PC-3 (cell line): ENCODE results near the gene ZNF148. TPM values are rescaled to one million over a fixed set of nuclear protein-coding genes. Genes with fewer than 3 reads are reported as not detected.

Experiments used
- ATAC-seq: fragments of 200-7000 bp; cut with Tn5 transposase; 2 replicates; pipeline ENCODE4 v1.9.1; 2020; ENCODE audit warnings: mild to moderate bottlenecking, moderate library complexity
- BruUV-seq: library from RNA; stranded (reverse); fragments of 400-500 nt; replicated peaks from 2 replicates; lab custom pipeline; 2021; lab: Mats Ljungman, UMichigan
- CTCF ChIA-PET: fragments of 300-600 bp; sonication (Branson Sonifier 250); formaldehyde crosslinking; loops from one replicate; lab custom pipeline; 2022; ENCODE audit warnings: antibody characterized with exemption; lab: Charles Lee
- POLR2A ChIA-PET: fragments of 300-600 bp; sonication (Branson Sonifier 250); formaldehyde crosslinking; loops from one replicate; lab custom pipeline; 2022; ENCODE audit warnings: antibody characterized with exemption; ENCODE audit not compliant: unreplicated experiment; lab: Charles Lee
- DNase-seq: peaks from one replicate; pipeline ENCODE4 v3.0.0-alpha.2; 2015
- H2AFZ ChIP-seq: fragments of 300-600 bp; sonication (generic); 2 replicates; pipeline ENCODE4 v1.6.0; 2016; ENCODE audit warnings: antibody characterized with exemption, low read length
- H3F3A ChIP-seq: fragments of 300-600 bp; sonication (generic); one replicate; pipeline ENCODE4 v1.6.0; 2017; ENCODE audit warnings: antibody characterized with exemption, low read length, control low read depth, mild to moderate bottlenecking; ENCODE audit not compliant: unreplicated experiment
- H3K27ac ChIP-seq: fragments of 300-600 bp; sonication (generic); 2 replicates; pipeline ENCODE4 v1.5.1; 2016; ENCODE audit warnings: mild to moderate bottlenecking, low read length
- H3K27me3 ChIP-seq: fragments of 300-600 bp; sonication (generic); 2 replicates; pipeline ENCODE4 v1.6.1; 2016; ENCODE audit warnings: low read length, mixed read lengths
- H3K36me3 ChIP-seq: fragments of 300-600 bp; sonication (generic); 2 replicates; pipeline ENCODE4 v1.6.1; 2016; ENCODE audit warnings: low read depth, mixed run types, low read length, mixed read lengths
- H3K4me1 ChIP-seq: fragments of 300-600 bp; sonication (generic); 2 replicates; pipeline ENCODE4 v1.5.1; 2016; ENCODE audit warnings: low read length; ENCODE audit not compliant: insufficient read depth
- H3K4me2 ChIP-seq: fragments of 300-600 bp; sonication (generic); 2 replicates; pipeline ENCODE4 v1.6.0; 2016; ENCODE audit warnings: low read length
- H3K4me3 ChIP-seq: fragments of 300-600 bp; sonication (generic); 2 replicates; pipeline ENCODE4 v1.5.1; 2016; ENCODE audit warnings: mild to moderate bottlenecking, low read length, mixed read lengths
- H3K79me2 ChIP-seq: fragments of 300-600 bp; sonication (generic); 2 replicates; pipeline ENCODE4 v1.6.1; 2017; ENCODE audit warnings: low read length, mixed read lengths
- H3K9ac ChIP-seq: fragments of 300-600 bp; sonication (generic); 2 replicates; pipeline ENCODE4 v1.6.0; 2016; ENCODE audit warnings: mild to moderate bottlenecking, low read length
- H3K9me2 ChIP-seq: fragments of 300-600 bp; sonication (generic); replicated peaks from 2 replicates; pipeline ENCODE4 v1.6.1; 2016; ENCODE audit warnings: mixed run types, low read length, mixed read lengths
- H3K9me3 ChIP-seq: fragments of 300-600 bp; sonication (generic); 2 replicates; pipeline ENCODE4 v1.6.1; 2016; ENCODE audit warnings: low read length, mixed read lengths
- H4K20me1 ChIP-seq: fragments of 300-600 bp; sonication (generic); 2 replicates; pipeline ENCODE4 v1.6.1; 2016; ENCODE audit warnings: low read length, mixed read lengths
- CTCF ChIP-seq: fragments of 300-600 bp; sonication (generic); conservative IDR thresholded peaks from 2 replicates; pipeline ENCODE4 v1.5.1; 2017; ENCODE audit warnings: antibody characterized with exemption, low read depth, mild to moderate bottlenecking, low read length
- EZH2 ChIP-seq: fragments of 300-600 bp; sonication (generic); IDR thresholded peaks from one replicate; pipeline ENCODE4 v1.6.1; 2017; ENCODE audit warnings: antibody characterized with exemption, mild to moderate bottlenecking, low read length; ENCODE audit not compliant: unreplicated experiment
- EZH2phosphoT487 ChIP-seq: fragments of 300-600 bp; sonication (generic); IDR thresholded peaks from 2 replicates; pipeline ENCODE4 v1.6.1; 2018; ENCODE audit warnings: mild to moderate bottlenecking, antibody characterized with exemption, low read length, borderline replicate concordance
- intact Hi-C: fragments of 100-400 bp; cut with micrococcal nuclease; formaldehyde crosslinking; loops from 2 replicates; pipeline ENCODE4 v1.9.0; 2023
- total RNA-seq: library from RNA; depleted of rRNA; stranded (reverse); fragments of >200 nt; gene quantifications from 2 replicates; pipeline ENCODE4 v1.2.3, GENCODE V29; 2014

The ZNF148 gene
- total RNA-seq, 1 experiment from 2014 or later, result 18.1 TPM

- no peaks in the 10 kb centered on the region for H3F3A ChIP-seq
- H3K9me3 ChIP-seq, result no peaks in the 10 kb centered on the region
- H2AFZ ChIP-seq, result no peak overlapping the region
- no peaks in the 10 kb centered on the region for H3K27me3 ChIP-seq
- no peak for TF ChIP-seq EZH2
- TF ChIP-seq EZH2phosphoT487, result no peak
- TF ChIP-seq CTCF, result no peak
- no peaks in the 10 kb centered on the region for H3K9me2 ChIP-seq
- DNase-seq (no peak), ATAC-seq (no peak)
- H3K9ac ChIP-seq, result no peak overlapping the region
- no peaks in the 10 kb centered on the region for H3K36me3 ChIP-seq
- H3K79me2 ChIP-seq, result no peaks in the 10 kb centered on the region
- CTCF ChIA-PET, result no interaction called here
- POLR2A ChIA-PET, result interaction anchor here (0.6 kb wide), 1 partner anchor 58 kb away, joined by 4 read pairs; no protein-coding TSS in a partner anchor
- no peak overlapping the region for H3K27ac ChIP-seq
- no peaks in the 10 kb centered on the region for H3K4me1 ChIP-seq
- no TSS peak for BruUV-seq
- intact Hi-C loops, result no loop called here
- no peaks in the 10 kb centered on the region for H4K20me1 ChIP-seq
- H3K4me2 ChIP-seq, result no peak overlapping the region
- H3K4me3 ChIP-seq, result no peak overlapping the region
Observed at GRCh38 chr3:125220727-125221429, 154.2 kb downstream of the ZNF148 start.

- no peaks in the 10 kb centered on the region for H3K27me3 ChIP-seq
- POLR2A ChIA-PET, result no interaction called here
- no peaks in the 10 kb centered on the region for H3F3A ChIP-seq
- H3K4me2 ChIP-seq, result no peak overlapping the region
- H3K27ac ChIP-seq, result no peak overlapping the region
- no peak for DNase-seq
- intact Hi-C loops, result no loop called here
- CTCF ChIA-PET, result no interaction called here
- ATAC-seq, result no peak
- no peak for TF ChIP-seq CTCF
- no peak for TF ChIP-seq EZH2
- TF ChIP-seq EZH2phosphoT487, result no peak
- H3K9ac ChIP-seq, result no peak overlapping the region
- H3K9me3 ChIP-seq, result no peaks in the 10 kb centered on the region
- no peak overlapping the region for H3K4me3 ChIP-seq
- BruUV-seq, result no TSS peak
- no peaks in the 10 kb centered on the region for H4K20me1 ChIP-seq
- H2AFZ ChIP-seq, result no peak overlapping the region
- H3K4me1 ChIP-seq, result no peaks in the 10 kb centered on the region
- no peaks in the 10 kb centered on the region for H3K36me3 ChIP-seq
- H3K79me2 ChIP-seq, result no peaks in the 10 kb centered on the region
- H3K9me2 ChIP-seq, result no peaks in the 10 kb centered on the region
Observed at GRCh38 chr3:125220183-125220582, 154.9 kb downstream of the ZNF148 start.

- H3K27ac ChIP-seq, result no peak overlapping the region
- H3K79me2 ChIP-seq, result no peaks in the 10 kb centered on the region
- H3F3A ChIP-seq, result no peaks in the 10 kb centered on the region
- no peaks in the 10 kb centered on the region for H3K27me3 ChIP-seq
- ChIA-PET POLR2A (interaction anchor here (0.6 kb wide), 1 partner anchor 9 kb away, joined by 3 read pairs; no protein-coding TSS in a partner anchor), CTCF (no interaction called here)
- no peak overlapping the region for H3K4me3 ChIP-seq
- no peaks in the 10 kb centered on the region for H4K20me1 ChIP-seq
- no peak overlapping the region for H3K9ac ChIP-seq
- DNase-seq (no peak), ATAC-seq (no peak)
- no TSS peak for BruUV-seq
- intact Hi-C loops, result no loop called here
- no peak overlapping the region for H2AFZ ChIP-seq
- H3K4me1 ChIP-seq, result peaks cover 7% of the 10 kb centered on the region; the same call in 1 of the 2 replicates
- no peaks in the 10 kb centered on the region for H3K9me2 ChIP-seq
- no peak overlapping the region for H3K4me2 ChIP-seq
- H3K9me3 ChIP-seq, result no peaks in the 10 kb centered on the region
- no peaks in the 10 kb centered on the region for H3K36me3 ChIP-seq
- no peak for TF ChIP-seq EZH2phosphoT487
- no peak for TF ChIP-seq CTCF
- no peak for TF ChIP-seq EZH2
Observed at GRCh38 chr3:125219261-125219701, 155.8 kb downstream of the ZNF148 start.
